ENCODE results near the gene PRIMA1. TPM values are rescaled to one million over a fixed set of nuclear protein-coding genes. Genes with fewer than 3 reads are reported as not detected.

Gene PRIMA1
- total and polyA plus RNA-seq, 10 of the 15 experiments (the other 5 are each of a cell fraction or from before 2014, with no cell fraction given), result not detected

GRCh38 chr14:93731753-93732152 is 56.5 kb downstream of the PRIMA1 start:
- FAIRE-seq, result no peak

More at GRCh38 chr14:93731753-93732152, 56.5 kb downstream of the PRIMA1 start:
- H4K20me1 ChIP-seq (ENCODE audit: control insufficient read depth, insufficient read depth), result no peaks in the 10 kb centered on the region
- ChIA-PET CTCF (no interaction called here), SMC1A (ENCODE audit: uncharacterized antibody, unreplicated experiment) (no interaction called here), POLR2A (no interaction called here), RAD21 (ENCODE audit: unreplicated experiment) (no interaction called here)
- H3K27me3 ChIP-seq (replicated peaks in 1 of 2; ENCODE audit: control insufficient read depth in 2 of 2, insufficient read depth in 2 of 2, low read length in 1 of 2), result no peaks in the 10 kb centered on the region
- TF ChIP-seq MAX (IDR thresholded peaks at IDR 0.05; ENCODE audit: low read depth, low read length), result no peak
- TF ChIP-seq MLLT1 (IDR thresholded peaks at IDR 0.05), result no peak
- no peak for TF ChIP-seq SMAD5 (IDR thresholded peaks at IDR 0.05; ENCODE audit: low read depth)
- TF ChIP-seq CEBPB (IDR thresholded peaks at IDR 0.05; ENCODE audit: borderline replicate concordance in 1 of 2, low read depth in 2 of 2, low read length in 2 of 2), result no peak
- TF ChIP-seq PML (IDR thresholded peaks at IDR 0.05; ENCODE audit: low read length), result no peak
- TF ChIP-seq HCFC1 (IDR thresholded peaks at IDR 0.05; ENCODE audit: low read length), result no peak
- no peak for TF ChIP-seq EGR1 (IDR thresholded peaks at IDR 0.05; ENCODE audit: borderline replicate concordance in 1 of 2, low read depth in 2 of 2, low read length in 2 of 2)
- TF ChIP-seq KAT2A (conservative IDR thresholded peaks at IDR 0.05; ENCODE audit: control insufficient read depth, low read depth, low read length), result no peak
- TF ChIP-seq BCL11A (IDR thresholded peaks at IDR 0.05; ENCODE audit: low read depth, low read length), result no peak
- ATAC-seq (no peak), DNase-seq (ENCODE audit: low read depth, low spot score) (no peak)
- H3K4me1 ChIP-seq (ENCODE audit: control insufficient read depth, insufficient read depth, low read length), result no peaks in the 10 kb centered on the region
- H3K79me2 ChIP-seq (ENCODE audit: control insufficient read depth, insufficient read depth, low read length), result no peaks in the 10 kb centered on the region
- 3% methylated on average over 7 of the region's 7 CpGs for WGBS (ENCODE audit: insufficient coverage, insufficient replicate concordance, low lambda C conversion rate, missing lambda C conversion rate)
- no peak overlapping the region for H3K9ac ChIP-seq (ENCODE audit: control insufficient read depth, insufficient read depth, low read length)
- H2AFZ ChIP-seq (ENCODE audit: control insufficient read depth, low read depth, low read length), result no peak overlapping the region
- intact Hi-C loops (cut with micrococcal nuclease; ENCODE audit: unreplicated experiment) (loop anchor here (5.0 kb wide), 1 partner anchor 161 kb away; no protein-coding TSS in a partner anchor), in situ Hi-C loops (cut with MboI) (no loop called here)
- no peak overlapping the region for H3K27ac ChIP-seq (ENCODE audit: control insufficient read depth, insufficient read depth)
- H3K4me3 ChIP-seq, result no peak overlapping the region
- H3K4me2 ChIP-seq (ENCODE audit: control insufficient read depth, insufficient read depth), result no peak overlapping the region
- H3K36me3 ChIP-seq (ENCODE audit: control insufficient read depth in 2 of 2, insufficient read depth in 2 of 2, low read length in 1 of 2), result no peaks in the 10 kb centered on the region
- H3K9me3 ChIP-seq (replicated peaks; ENCODE audit: control insufficient read depth, insufficient read depth, low read length), result no peaks in the 10 kb centered on the region
- no TSS peak for BruUV-seq (replicated peaks)

All from GM12878 (cell line).